Astrocyte (in vitro differentiated cells and primary cell): ENCODE measurements around the gene LUZP2. TPM values are rescaled to one million over a fixed set of nuclear protein-coding genes. Genes with fewer than 3 reads are reported as not detected.
A peak's percentile ranks its signal among the peaks of the same experiment; 100 is the strongest.

Experiments used
- DNase-seq: peaks from one replicate; pipeline ENCODE4 v3.0.0-alpha.2; 2010; ENCODE audit warnings: low read depth
- FAIRE-seq: peaks from 2 replicates; lab custom pipeline; 2011; peaks lifted over from hg19 to GRCh38; lab: Jason Lieb, UNC
- H2AFZ ChIP-seq: 2 replicates; pipeline ENCODE4 v1.6.0; 2012; ENCODE audit warnings: low read depth, low read length, inconsistent platforms
- H3K27ac ChIP-seq: 2 replicates; pipeline ENCODE4 v1.5.1; 2011; ENCODE audit warnings: low read depth, low read length, inconsistent platforms
- H3K27me3 ChIP-seq: 2 replicates; pipeline ENCODE4 v1.6.0; 2011; ENCODE audit warnings: low read length, inconsistent platforms; ENCODE audit not compliant: insufficient read depth
- H3K36me3 ChIP-seq: 2 replicates; pipeline ENCODE4 v1.5.1; 2011; ENCODE audit warnings: low read length, inconsistent platforms; ENCODE audit not compliant: insufficient read depth
- H3K4me1 ChIP-seq: 2 replicates; pipeline ENCODE4 v1.5.1; 2011; ENCODE audit warnings: low read length, inconsistent platforms; ENCODE audit not compliant: insufficient read depth
- H3K4me2 ChIP-seq: 2 replicates; pipeline ENCODE4 v1.6.0; 2012; ENCODE audit warnings: low read length, inconsistent platforms
- H3K4me3 ChIP-seq: 2 replicates; pipeline ENCODE4 v1.5.1; 2011; ENCODE audit warnings: low read depth, mild to moderate bottlenecking, low read length, inconsistent platforms; ENCODE audit not compliant: insufficient read depth
- H3K79me2 ChIP-seq: 2 replicates; pipeline ENCODE4 v1.6.0; 2012; ENCODE audit warnings: mild to moderate bottlenecking, low read length, inconsistent platforms; ENCODE audit not compliant: insufficient read depth
- H3K9ac ChIP-seq: 2 replicates; pipeline ENCODE4 v1.6.0; 2012; ENCODE audit warnings: mild to moderate bottlenecking, low read length, inconsistent platforms
- H3K9me3 ChIP-seq: 2 replicates; pipeline ENCODE4 v1.5.1; 2012; ENCODE audit warnings: low read depth, mild to moderate bottlenecking, low read length, inconsistent platforms; ENCODE audit not compliant: insufficient read depth
- H4K20me1 ChIP-seq: 2 replicates; pipeline ENCODE4 v1.6.0; 2012; ENCODE audit warnings: low read length, inconsistent platforms; ENCODE audit not compliant: insufficient read depth
- H3K27ac Mint-ChIP-seq: one replicate; pipeline ENCODE4 v1.8.0; 2021; ENCODE audit warnings: mild to moderate bottlenecking, mixed read lengths; ENCODE audit not compliant: unreplicated experiment
- H3K27me3 Mint-ChIP-seq: one replicate; pipeline ENCODE4 v1.8.0; 2021; ENCODE audit warnings: low read depth, mixed read lengths; ENCODE audit not compliant: unreplicated experiment
- H3K36me3 Mint-ChIP-seq: one replicate; pipeline ENCODE4 v1.8.0; 2021; ENCODE audit warnings: low read depth, mixed read lengths; ENCODE audit not compliant: unreplicated experiment
- H3K4me1 Mint-ChIP-seq: one replicate; pipeline ENCODE4 v1.8.0; 2021; ENCODE audit warnings: low read depth, mixed read lengths; ENCODE audit not compliant: unreplicated experiment
- H3K4me3 Mint-ChIP-seq: one replicate; pipeline ENCODE4 v1.8.0; 2021; ENCODE audit warnings: mild to moderate bottlenecking, moderate library complexity, mixed read lengths; ENCODE audit not compliant: unreplicated experiment
- H3K9me3 Mint-ChIP-seq: one replicate; pipeline ENCODE4 v1.8.0; 2021; ENCODE audit warnings: mild to moderate bottlenecking, mixed read lengths; ENCODE audit not compliant: unreplicated experiment
- EZH2 ChIP-seq: IDR thresholded peaks from 2 replicates; pipeline ENCODE4 v1.6.1; 2012; ENCODE audit warnings: mild to moderate bottlenecking, low read length, inconsistent platforms; ENCODE audit not compliant: insufficient read depth
- total RNA-seq: library from RNA; stranded (reverse); gene quantifications from 2 replicates; pipeline ENCODE4 v1.2.1, GENCODE V29; 2021
- TF ChIP-seq, protein P1 (sequence below): IDR thresholded peaks from 2 replicates; pipeline ENCODE4 v1.5.1; 2011; ENCODE audit warnings: low read depth, mild to moderate bottlenecking, inconsistent platforms, low read length, moderate library complexity; ENCODE audit not compliant: insufficient read depth

The LUZP2 gene
- total RNA-seq, 1 donor from 2014 or later = 2.3 TPM

DNA sequence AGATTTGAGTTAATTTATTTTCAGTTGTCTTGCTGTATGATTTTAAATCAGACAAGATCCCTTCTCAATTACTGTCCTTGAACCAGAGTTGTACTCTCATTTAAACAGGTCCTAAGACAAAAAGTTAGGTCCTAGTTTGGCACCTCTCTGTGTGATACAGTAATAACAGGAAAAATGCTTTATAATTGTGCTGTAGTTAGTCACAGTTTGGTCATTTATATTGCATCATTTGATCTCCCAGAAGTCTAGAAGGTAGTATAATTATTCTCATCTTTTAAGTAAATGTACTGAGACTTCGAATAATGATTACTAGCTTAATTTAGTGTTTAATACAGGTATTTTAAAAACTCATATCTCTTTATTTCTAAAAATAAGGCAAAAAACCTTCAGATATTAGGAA, 18.1 kb upstream of the LUZP2 start:
- no peak for TF ChIP-seq EZH2
- TF ChIP-seq, protein P1, sequence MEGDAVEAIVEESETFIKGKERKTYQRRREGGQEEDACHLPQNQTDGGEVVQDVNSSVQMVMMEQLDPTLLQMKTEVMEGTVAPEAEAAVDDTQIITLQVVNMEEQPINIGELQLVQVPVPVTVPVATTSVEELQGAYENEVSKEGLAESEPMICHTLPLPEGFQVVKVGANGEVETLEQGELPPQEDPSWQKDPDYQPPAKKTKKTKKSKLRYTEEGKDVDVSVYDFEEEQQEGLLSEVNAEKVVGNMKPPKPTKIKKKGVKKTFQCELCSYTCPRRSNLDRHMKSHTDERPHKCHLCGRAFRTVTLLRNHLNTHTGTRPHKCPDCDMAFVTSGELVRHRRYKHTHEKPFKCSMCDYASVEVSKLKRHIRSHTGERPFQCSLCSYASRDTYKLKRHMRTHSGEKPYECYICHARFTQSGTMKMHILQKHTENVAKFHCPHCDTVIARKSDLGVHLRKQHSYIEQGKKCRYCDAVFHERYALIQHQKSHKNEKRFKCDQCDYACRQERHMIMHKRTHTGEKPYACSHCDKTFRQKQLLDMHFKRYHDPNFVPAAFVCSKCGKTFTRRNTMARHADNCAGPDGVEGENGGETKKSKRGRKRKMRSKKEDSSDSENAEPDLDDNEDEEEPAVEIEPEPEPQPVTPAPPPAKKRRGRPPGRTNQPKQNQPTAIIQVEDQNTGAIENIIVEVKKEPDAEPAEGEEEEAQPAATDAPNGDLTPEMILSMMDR = no peak
- H3K36me3 Mint-ChIP-seq = no peaks in the 10 kb centered on the region
- no peak overlapping the region for H3K9ac ChIP-seq
- H3K27me3 Mint-ChIP-seq = no peaks in the 10 kb centered on the region
- H3K27ac Mint-ChIP-seq = no peak overlapping the region
- H3K79me2 ChIP-seq = no peaks in the 10 kb centered on the region
- FAIRE-seq (no peak), DNase-seq (no peak)
- no peaks in the 10 kb centered on the region for H3K36me3 ChIP-seq
- H3K4me1 Mint-ChIP-seq = no peaks in the 10 kb centered on the region
- H3K27me3 ChIP-seq = no peaks in the 10 kb centered on the region
- H4K20me1 ChIP-seq = no peaks in the 10 kb centered on the region
- no peak overlapping the region for H3K4me3 Mint-ChIP-seq
- no peaks in the 10 kb centered on the region for H3K9me3 ChIP-seq
- H3K9me3 Mint-ChIP-seq = peaks cover 9% of the 10 kb centered on the region
- H3K4me1 ChIP-seq = no peaks in the 10 kb centered on the region
- H3K4me3 ChIP-seq = no peak overlapping the region
- H2AFZ ChIP-seq = no peak overlapping the region
- no peak overlapping the region for H3K27ac ChIP-seq
- no peak overlapping the region for H3K4me2 ChIP-seq

DNA sequence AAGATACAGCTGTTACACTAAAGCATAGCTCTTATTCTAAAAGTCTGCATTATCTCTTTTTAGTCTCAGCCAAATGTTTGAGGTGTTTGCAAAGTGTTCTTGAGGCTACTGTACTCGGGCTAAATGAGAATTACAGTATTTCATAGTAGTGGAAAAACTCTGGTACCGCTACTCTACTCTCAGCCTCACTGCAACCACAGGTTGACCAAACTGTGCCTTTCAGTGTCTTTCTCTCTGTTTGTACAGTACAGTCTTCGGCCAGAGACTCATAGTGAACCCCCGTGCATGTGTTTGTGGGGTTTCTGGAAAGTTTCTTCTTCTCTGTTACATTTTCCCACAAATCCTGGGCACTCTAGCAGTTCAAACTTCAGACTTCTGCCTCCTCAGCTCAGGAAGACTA, 7.4 kb upstream of the LUZP2 start:
- no peaks in the 10 kb centered on the region for H3K9me3 ChIP-seq
- TF ChIP-seq EZH2 = no peak
- TF ChIP-seq, protein P1 = no peak
- H2AFZ ChIP-seq = no peak overlapping the region
- H3K4me1 Mint-ChIP-seq = no peaks in the 10 kb centered on the region
- H3K27me3 ChIP-seq = no peaks in the 10 kb centered on the region
- no peak overlapping the region for H3K4me2 ChIP-seq
- no peak for FAIRE-seq
- H3K4me3 Mint-ChIP-seq = no peak overlapping the region
- DNase-seq = no peak
- H3K36me3 ChIP-seq = no peaks in the 10 kb centered on the region
- H3K27ac ChIP-seq = no peak overlapping the region
- no peaks in the 10 kb centered on the region for H4K20me1 ChIP-seq
- no peaks in the 10 kb centered on the region for H3K79me2 ChIP-seq
- H3K36me3 Mint-ChIP-seq = no peaks in the 10 kb centered on the region
- peaks cover 2% of the 10 kb centered on the region for H3K9me3 Mint-ChIP-seq
- no peak overlapping the region for H3K27ac Mint-ChIP-seq
- no peaks in the 10 kb centered on the region for H3K4me1 ChIP-seq
- no peak overlapping the region for H3K9ac ChIP-seq
- H3K4me3 ChIP-seq = no peak overlapping the region
- H3K27me3 Mint-ChIP-seq = no peaks in the 10 kb centered on the region

DNA sequence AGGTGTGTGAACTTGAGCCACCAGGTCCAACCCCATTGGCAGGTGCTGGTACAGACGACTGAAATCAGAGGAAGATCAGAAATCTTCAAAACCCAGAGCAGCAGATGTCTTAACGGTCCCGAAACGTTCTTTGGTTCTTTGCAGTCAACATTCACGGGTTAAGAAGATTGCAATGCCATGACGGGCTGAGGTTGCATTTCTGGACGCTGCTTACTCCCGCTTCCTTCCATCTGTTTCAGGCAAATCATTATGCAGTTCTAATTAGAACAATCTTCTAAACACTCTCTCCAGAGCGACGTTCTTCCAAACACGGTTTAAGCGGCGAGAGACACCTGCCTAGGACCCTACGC, 492 bp upstream of the LUZP2 start:
- Histone ChIP-seq H3K36me3 (no peaks in the 10 kb centered on the region), H3K4me2 (peak overlapping the region; percentile 91), H3K9ac (peak overlapping the region; percentile 62), H3K27ac (no peak overlapping the region), H2AFZ (peak overlapping the region; percentile 84), H3K4me3 (peak overlapping the region; percentile 74), H3K4me1 (no peaks in the 10 kb centered on the region), H3K27me3 (peaks cover 3% of the 10 kb centered on the region), H4K20me1 (no peaks in the 10 kb centered on the region), H3K79me2 (no peaks in the 10 kb centered on the region), H3K9me3 (no peaks in the 10 kb centered on the region)
- peaks cover 4% of the 10 kb centered on the region for H3K27me3 Mint-ChIP-seq
- TF ChIP-seq, protein P1 = no peak
- TF ChIP-seq EZH2 = no peak
- H3K4me1 Mint-ChIP-seq = no peaks in the 10 kb centered on the region
- no peaks in the 10 kb centered on the region for H3K36me3 Mint-ChIP-seq
- FAIRE-seq (no peak), DNase-seq (peak; percentile 13)
- peak overlapping the region; percentile 84 for H3K4me3 Mint-ChIP-seq
- H3K27ac Mint-ChIP-seq = peak overlapping the region; percentile 8
- H3K9me3 Mint-ChIP-seq = no peaks in the 10 kb centered on the region
